ENCODE data around the gene MEIS2.

- TF ChIP-seq POLR2AphosphoS5 (IDR thresholded peaks at IDR 0.05; ENCODE audit: low read depth, low read length) (no peak), POLR2A (IDR thresholded peaks at IDR 0.05; ENCODE audit: low read depth, low read length) (no peak), PAX5 (IDR thresholded peaks at IDR 0.05; ENCODE audit: insufficient read depth, low read length, severe bottlenecking) (no peak), SPI1 (IDR thresholded peaks at IDR 0.05; ENCODE audit: low read depth, low read length) (no peak), TAF1 (IDR thresholded peaks at IDR 0.05; ENCODE audit: low read depth, low read length) (no peak), POU2F2 (IDR thresholded peaks at IDR 0.05; ENCODE audit: low read depth, low read length) (no peak)
These were observed 166.9 kb downstream of the MEIS2 start for GRCh38 chr15:36933255-36933990.
